NCI-H187 treated with DMSO at 0.1 percent for 48 hours (cell line): Measurements from ENCODE around the gene ALPK3.
"Not testable (repeated sequence)": the region's sequence is repeated elsewhere in the genome, so short reads cannot be mapped to it uniquely, and the experiment has no call there.

Source experiments
- DNase-seq: peaks from one replicate; lab custom pipeline; 2025; lab: John Stamatoyannopoulos, UW

Gene ALPK3

GRCh38 chr15:84874981-84875699 is 58.0 kb downstream of the ALPK3 start:
- no peak for DNase-seq

GRCh38 chr15:84876269-84876668 is 59.1 kb downstream of the ALPK3 start:
- DNase-seq: no peak

GRCh38 chr15:84877701-84878100 is 60.5 kb downstream of the ALPK3 start:
- not testable (repeated sequence) for DNase-seq

- no peak for DNase-seq
These were observed 61.3 kb downstream of the ALPK3 start for GRCh38 chr15:84878504-84878903.

- no peak for DNase-seq
These were observed 62.1 kb downstream of the ALPK3 start for GRCh38 chr15:84879088-84879780.

GRCh38 chr15:84880007-84880406 is 62.9 kb downstream of the ALPK3 start:
- DNase-seq: no peak

- DNase-seq: no peak
These were observed 63.8 kb downstream of the ALPK3 start for GRCh38 chr15:84880822-84881519.

GRCh38 chr15:84881520-84881830 is 64.3 kb downstream of the ALPK3 start:
- DNase-seq: no peak

- no peak for DNase-seq
These were observed 66.3 kb downstream of the ALPK3 start for GRCh38 chr15:84883466-84883865.

- DNase-seq: no peak
These were observed 67.0 kb downstream of the ALPK3 start, which contains the start of gene SLC28A1 for GRCh38 chr15:84883916-84884781. Gene SLC28A1, plus strand, starts transcription at chr15:84884662. Its CDS starts 3,099 bp downstream, at chr15:84887761.

GRCh38 chr15:84885801-84886200 is 68.6 kb downstream of the ALPK3 start:
- no peak for DNase-seq

- DNase-seq: no peak
These were observed 69.2 kb downstream of the ALPK3 start for GRCh38 chr15:84886211-84886983.

GRCh38 chr15:84886984-84887299 is 69.8 kb downstream of the ALPK3 start:
- no peak for DNase-seq

- no peak for DNase-seq
These were observed 70.8 kb downstream of the ALPK3 start for GRCh38 chr15:84887938-84888337.

- no peak for DNase-seq
These were observed 71.5 kb downstream of the ALPK3 start for GRCh38 chr15:84888639-84889038.

GRCh38 chr15:84889313-84889990 is 72.3 kb downstream of the ALPK3 start:
- no peak for DNase-seq

- no peak for DNase-seq
These were observed 73.0 kb downstream of the ALPK3 start for GRCh38 chr15:84889991-84890669.

- no peak for DNase-seq
These were observed 73.6 kb downstream of the ALPK3 start for GRCh38 chr15:84890670-84891162.

- DNase-seq: no peak
These were observed 74.2 kb downstream of the ALPK3 start for GRCh38 chr15:84891339-84891738.

- DNase-seq: no peak
These were observed 75.7 kb downstream of the ALPK3 start for GRCh38 chr15:84892786-84893307.
